Middle frontal gyrus (tissue), 1 donor: Measurements from ENCODE around the gene OGN.
"Not testable (repeated sequence)": the region's sequence is repeated elsewhere in the genome, so short reads cannot be mapped to it uniquely, and the experiment has no call there.

Source experiments
- DNase-seq: peaks from one replicate; pipeline ENCODE4 v3.0.0-alpha.2; 2015; ENCODE audit warnings: low spot score; ENCODE audit errors: extremely low spot score

Gene OGN

GRCh38 chr9:92404042-92404836 lies at the start of gene OGN:
TSS of gene OGN (minus strand) at chr9:92404578. CDS start at chr9:92403407, 1,171 bp downstream.
- DNase-seq = no peak

DNA sequence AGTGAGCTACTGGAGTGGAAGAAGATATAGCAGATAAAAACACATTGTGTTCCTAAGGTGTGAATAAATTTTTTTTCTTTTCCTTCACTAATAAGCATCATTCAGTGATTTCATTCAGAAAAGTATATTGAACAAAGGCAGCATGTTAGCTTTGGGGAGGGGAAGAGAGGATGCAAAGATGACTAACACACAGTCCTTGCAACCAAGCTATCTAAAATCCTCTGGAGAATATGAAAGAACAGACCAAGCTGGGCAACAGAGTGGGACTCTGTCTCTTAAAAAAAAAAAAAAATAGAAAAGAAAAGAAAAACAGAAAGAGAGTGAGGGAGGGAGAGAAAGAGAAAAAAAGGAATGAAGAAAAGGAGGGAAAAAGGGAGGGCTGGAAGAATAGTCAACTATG lies 42.2 kb upstream of the OGN start:
- DNase-seq = no peak

GRCh38 chr9:92444841-92445240 lies 40.5 kb upstream of the OGN start:
- DNase-seq = no peak

DNA sequence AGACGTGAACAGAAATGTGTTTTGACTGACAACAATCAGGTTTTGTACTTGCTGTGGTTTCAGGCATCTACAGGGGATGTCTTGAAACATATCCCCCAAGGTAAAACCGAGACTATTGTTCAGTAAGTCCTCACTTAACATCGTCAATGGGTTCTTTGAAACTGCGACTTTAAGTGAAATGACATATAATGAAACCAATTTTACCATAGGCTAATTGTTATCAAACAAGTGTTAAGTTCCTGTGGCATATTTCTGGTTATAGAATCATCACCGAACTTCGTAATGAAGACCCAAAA lies 36.3 kb upstream of the OGN start:
- no peak for DNase-seq

- no peak for DNase-seq
Measured at GRCh38 chr9:92439921-92440750, 35.8 kb upstream of the OGN start.

DNA sequence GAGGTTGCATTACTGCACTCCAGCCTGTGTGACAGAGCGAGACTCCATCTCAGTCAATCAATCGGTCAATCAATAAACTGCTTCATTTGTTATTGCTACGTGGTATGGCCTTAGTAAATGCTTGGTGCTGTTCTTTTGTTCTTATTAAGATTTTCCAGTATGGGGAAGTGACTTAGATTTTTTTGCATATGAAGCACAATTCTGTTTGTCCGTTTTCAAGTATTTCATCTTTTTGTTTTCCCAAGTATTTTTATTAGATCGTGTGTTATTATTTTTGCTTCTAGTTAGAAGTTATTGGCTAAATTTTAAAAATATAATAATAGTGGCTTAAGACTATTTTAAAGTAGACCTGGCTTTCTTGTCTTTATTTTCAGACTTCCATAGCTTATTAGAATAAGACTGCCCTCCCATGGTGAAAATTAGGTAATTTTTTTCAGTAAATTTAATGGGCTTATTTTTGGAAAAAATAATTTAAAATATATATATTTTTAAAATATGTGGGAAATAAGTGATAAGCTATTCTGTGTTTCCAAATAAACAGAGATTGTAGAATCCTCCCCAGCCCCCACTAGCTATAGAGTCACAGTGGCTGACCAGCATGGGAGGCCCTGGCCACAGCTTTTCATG lies 34.6 kb upstream of the OGN start:
- no peak for DNase-seq

- no peak for DNase-seq
Measured at GRCh38 chr9:92435263-92435662, 30.9 kb upstream of the OGN start.

GRCh38 chr9:92432972-92433548 lies 28.7 kb upstream of the OGN start:
- DNase-seq = no peak

GRCh38 chr9:92432350-92432749 lies 28.0 kb upstream of the OGN start:
- DNase-seq = no peak

- no peak for DNase-seq
Measured at GRCh38 chr9:92429836-92430235, 25.5 kb upstream of the OGN start.

DNA sequence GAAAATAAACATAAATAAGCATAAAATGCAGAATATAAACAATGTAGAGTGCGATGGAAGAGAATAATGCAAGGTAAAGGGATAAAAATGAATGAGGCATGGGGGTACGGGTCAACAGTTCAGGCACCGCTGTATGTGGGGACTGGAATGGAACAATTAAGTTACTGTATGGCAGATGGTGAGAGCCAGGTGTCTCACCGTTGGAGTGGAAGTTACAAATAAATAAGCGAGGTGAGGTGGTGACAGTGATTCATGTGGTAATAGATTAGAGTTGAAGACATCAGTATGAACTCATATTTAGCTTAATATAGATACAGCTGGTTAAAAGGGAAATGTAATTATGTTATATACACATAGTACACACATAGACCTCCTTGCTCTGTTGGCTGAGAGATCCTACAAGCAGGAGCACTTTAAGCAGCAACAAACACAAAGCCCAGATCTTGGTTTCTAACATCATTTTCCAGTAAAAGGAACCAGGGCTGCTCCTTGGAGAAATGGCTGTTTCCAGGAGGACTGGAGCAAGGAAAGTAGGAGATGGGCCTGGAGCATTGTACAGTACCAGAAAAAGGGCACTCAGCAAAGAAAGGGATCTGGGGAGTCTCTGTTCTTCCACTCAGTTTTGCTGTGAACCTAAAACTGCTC lies 22.2 kb upstream of the OGN start:
- no peak for DNase-seq

GRCh38 chr9:92425474-92425873 lies 21.1 kb upstream of the OGN start:
- no peak for DNase-seq

- DNase-seq = no peak
Measured at GRCh38 chr9:92424340-92424739, 20.0 kb upstream of the OGN start, which contains the start of gene OMD. TSS of gene OMD (minus strand) at chr9:92424471. CDS start at chr9:92417558, 6,913 bp downstream.

DNA sequence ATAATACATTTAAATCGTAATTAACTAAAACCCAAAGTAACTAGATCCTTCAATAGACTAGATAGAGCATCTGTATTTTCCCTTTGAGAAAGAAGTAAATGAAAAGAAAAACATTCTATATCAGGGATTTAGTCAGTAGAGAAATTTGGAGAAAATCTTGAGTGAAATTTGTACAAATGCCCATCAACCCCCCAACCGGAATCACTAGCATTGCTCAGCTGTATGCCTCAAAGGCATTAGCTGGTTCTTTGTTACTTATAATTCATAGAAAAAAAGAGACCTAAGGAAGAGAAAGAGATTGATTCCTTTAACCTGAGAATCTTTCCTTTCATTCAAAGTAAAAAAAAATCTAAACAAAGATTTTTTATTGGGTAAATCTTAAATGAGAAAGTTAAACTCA lies 19.2 kb upstream of the OGN start:
- DNase-seq = no peak

- no peak for DNase-seq
Measured at GRCh38 chr9:92422611-92423338, 18.4 kb upstream of the OGN start.

GRCh38 chr9:92414566-92414965 lies 10.2 kb upstream of the OGN start:
- DNase-seq = no peak

DNA sequence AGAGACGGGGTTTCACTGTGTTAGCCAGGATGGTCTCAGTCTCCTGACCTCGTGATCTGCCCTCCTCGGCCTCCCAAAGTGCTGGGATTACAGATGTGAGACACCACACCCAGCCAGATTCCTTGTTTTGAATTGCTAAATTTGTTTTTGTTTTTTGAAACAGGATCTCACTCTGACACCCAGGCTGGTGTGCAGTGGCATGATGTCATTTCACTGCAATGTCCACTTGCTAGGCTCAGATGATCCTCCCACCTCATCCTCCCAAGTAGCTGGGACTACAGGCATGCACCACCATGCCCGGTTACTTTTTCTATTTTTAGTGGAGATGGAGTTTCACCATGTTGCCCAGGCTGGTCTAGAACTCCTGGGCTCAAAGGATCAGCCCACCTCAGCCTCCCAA lies 6.8 kb upstream of the OGN start:
- DNase-seq = not testable (repeated sequence)

GRCh38 chr9:92408747-92409478 lies 4.5 kb upstream of the OGN start:
- no peak for DNase-seq

DNA sequence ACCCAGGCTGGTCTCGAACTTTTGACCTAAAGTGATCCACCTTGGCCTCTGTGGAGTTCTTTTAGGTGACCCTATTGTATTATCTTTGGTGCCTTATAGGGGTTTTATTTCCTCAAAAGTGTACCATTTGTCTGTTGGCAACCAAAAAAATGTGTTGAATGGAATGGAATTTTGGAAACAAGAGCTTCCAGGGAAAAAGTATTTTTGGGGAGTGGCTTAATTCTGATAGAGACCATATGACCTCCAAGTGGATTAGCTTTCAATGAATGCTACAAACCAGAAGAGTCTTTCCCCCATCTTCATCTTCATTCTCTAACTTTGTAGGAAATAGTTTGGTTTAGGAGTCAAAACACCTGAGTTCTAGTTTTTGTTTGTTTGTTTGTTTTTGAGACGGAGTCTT lies 3.4 kb upstream of the OGN start:
- no peak for DNase-seq

- no peak for DNase-seq
Measured at GRCh38 chr9:92406477-92406876, 2.1 kb upstream of the OGN start.
